Measurements from ENCODE around the gene HMX1.

Gene HMX1

DNA sequence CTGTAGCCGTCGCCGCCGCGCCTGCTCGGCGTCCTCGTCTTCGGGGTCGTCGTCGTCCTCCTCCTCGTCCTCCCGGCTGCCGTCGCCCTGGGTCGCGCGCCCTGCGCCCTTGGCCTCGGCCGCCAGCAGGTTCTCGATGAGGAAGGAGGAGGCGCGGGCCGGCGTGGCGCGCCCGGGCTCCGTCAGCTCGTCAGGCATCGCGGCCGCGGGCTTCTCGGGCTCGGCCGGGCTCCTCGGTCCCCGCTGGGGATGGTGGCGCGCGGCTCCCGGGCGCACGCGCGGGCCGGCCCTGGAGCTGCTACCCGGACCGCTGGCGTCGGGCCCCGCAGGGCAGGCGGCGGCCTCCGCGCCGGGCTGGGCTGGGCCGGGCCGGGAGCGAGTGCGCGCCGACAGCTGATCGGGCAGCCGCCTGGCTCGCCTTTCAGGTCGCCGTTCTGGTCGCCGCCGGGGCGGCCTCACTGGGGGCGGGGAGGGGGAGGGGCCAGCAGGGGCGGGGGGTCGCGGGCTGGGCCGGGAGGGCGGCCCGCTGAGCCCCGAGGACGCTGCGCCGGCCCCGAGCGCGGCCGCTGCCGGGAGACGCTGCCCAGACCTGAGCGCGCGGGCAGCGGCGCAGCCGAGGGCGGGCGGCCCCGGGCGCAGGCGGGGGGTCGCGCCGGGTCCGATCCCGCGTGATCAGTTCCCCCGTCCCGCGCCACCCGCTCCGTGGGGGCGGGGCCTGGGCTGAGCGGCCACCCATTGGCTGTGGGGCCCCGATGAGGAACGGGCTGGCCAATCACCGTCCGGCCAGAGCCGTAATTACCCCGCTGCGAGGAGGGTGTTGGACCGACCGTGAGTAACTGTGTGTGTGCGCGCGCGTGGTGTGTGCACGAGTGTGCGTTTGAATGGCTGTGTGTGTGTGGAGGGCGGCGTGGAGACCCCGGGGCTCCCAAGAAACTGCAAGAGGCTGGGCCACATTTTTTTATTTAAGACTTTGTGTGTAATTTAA, at the start of gene HMX1:
Gene HMX1, minus strand, starts transcription at position 423 of the 985 bp plus-strand sequence. Its CDS starts 225 bp downstream, at position 198.
- DNase-seq: no peak

GRCh38 chr4:8920969-8921368, 49.3 kb upstream of the HMX1 start:
- no peak for DNase-seq

DNA sequence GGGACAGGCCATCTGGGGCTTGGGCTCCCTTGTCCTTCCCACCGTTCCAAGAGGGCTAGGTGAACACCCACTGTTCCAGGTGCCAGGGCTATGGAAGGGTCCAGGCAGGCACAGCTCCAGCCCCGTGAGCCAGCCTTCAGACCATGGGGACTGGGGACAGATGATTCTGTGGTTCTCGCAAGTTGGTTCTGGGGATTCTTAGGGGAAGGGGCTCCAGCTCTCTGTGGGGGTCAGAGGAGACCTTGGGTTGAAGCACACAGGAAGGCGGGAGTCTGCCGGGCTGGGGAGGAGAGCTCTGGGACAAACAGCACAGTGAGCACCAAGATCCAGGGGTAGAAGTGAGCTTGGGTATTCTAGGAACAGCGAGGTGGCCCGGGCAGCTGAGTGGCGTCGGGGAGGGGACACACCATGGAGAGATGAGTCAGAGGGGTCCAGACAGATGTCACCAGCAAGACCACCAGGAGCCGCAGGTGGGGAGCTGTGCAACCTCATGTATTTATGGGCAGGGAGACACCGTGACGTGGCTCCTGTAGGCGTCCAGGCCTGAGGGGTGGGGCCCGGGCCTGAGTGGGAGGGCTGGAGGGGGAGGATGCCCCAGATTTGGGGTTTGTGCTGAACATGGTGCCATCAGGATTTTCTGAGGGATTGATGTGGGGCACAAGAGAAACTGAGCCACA, 48.8 kb upstream of the HMX1 start:
- no peak for DNase-seq

GRCh38 chr4:8919651-8920288, 48.1 kb upstream of the HMX1 start:
- DNase-seq: no peak

GRCh38 chr4:8917868-8918783, 46.5 kb upstream of the HMX1 start:
- no peak for DNase-seq

- DNase-seq: no peak
Observed at GRCh38 chr4:8917321-8917811, 45.7 kb upstream of the HMX1 start.

DNA sequence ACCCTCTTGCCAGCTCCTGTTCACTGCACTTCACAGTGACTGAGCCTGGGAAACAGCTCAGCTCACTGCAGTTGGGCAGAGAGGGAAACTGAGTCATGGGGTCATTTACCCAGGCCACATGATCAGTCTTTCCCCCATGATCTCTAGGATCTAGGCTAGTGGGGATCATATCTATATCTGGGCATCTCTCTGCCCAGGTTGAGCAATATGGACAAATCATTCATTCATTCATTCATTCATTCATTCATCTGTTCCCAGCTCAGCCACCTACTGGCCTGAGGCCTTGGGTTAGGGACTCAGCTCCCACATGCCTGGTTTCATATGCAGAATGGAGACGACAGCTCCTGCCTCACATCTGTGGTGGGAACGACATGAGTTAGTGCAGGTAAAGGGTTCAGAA, 45.3 kb upstream of the HMX1 start:
- DNase-seq: no peak

- DNase-seq: no peak
Observed at GRCh38 chr4:8916351-8916885, 44.8 kb upstream of the HMX1 start.

DNA sequence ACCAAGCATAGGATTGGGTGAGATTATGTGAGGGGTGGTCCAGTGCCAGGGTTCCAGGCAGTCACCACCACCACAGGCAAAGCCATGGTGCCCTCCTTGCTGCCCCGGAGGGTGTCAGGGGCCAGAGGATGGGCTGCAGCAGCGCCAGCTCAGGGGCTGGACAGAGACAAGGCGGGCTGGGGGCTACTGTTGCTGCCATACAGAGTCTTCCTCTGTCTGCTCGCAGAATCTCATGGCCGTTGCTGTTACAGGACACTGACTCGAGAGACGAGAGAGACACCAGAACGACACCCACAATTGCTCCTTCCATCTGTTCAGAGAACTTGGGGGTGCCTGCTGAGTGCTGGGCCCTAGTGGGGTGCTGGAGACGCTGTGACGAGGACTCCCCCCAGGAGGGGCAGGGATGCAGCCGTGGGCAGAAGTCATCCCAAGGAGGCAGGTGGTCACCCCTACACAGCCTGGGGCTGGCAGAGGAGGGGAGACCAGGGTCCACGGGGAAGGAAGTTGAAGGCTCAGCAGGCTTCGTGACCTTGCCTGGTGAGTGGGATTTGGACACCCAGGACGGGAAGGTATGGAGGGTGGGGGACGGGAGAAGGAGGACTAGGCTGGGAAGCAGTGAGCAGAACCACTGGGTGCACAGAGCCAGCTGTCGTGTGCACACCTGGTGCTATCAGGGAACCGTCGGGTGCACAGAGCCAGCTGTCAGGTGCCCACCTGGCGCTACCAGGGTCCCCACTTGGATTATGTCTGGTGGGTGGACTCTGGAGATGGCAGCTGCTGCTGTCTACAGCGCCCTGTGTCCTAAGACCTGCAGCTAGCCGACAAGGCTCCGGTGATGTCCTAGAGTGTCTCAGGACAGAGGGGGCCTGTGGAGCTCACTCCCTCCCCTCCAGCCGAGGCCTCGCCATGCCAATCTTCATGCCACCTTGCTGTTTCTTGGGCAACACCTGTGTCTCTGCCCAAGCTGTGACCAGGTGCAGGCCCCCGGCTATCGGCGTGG, 43.9 kb upstream of the HMX1 start:
- no peak for DNase-seq

DNA sequence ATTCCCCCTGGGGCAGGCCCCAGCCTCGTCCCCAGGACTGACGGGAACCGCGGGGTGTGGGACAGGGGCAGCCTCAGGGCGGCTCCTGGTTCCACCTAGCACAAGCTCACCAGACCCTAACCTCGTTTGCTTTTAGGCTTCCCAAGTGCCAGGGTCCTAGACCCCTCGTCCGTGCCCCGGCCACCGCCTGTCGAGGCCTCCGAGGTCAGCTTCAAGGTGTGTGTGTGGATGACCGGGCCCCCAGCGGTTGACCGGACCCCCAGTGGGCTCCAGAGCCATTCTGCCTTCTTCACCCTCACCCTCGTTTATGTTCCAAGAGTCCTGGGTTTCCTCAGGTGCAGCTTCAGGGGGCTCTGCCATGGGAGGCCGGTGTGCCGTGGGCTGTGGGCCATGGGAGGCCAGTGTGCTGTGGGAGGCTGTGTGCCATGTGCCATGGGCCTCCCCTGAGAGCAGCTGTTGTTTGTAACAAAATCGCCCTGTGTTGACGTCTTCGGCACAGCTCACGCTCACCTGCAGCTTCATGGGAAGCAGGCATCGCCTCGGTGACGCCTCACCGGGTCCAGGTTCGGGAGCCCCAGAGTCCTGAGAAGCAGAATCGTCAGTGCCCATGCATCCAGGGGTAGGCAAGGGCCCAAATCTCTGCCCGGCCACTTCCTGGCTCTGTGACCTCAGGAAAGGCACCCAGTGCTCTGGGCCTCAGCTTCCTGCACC, 43.0 kb upstream of the HMX1 start:
- no peak for DNase-seq

- no peak for DNase-seq
Observed at GRCh38 chr4:8913858-8914460, 42.3 kb upstream of the HMX1 start.

GRCh38 chr4:8913121-8913857, 41.6 kb upstream of the HMX1 start:
- no peak for DNase-seq

- no peak for DNase-seq
Observed at GRCh38 chr4:8912506-8912905, 40.9 kb upstream of the HMX1 start.

- DNase-seq: no peak
Observed at GRCh38 chr4:8912089-8912455, 40.4 kb upstream of the HMX1 start.

DNA sequence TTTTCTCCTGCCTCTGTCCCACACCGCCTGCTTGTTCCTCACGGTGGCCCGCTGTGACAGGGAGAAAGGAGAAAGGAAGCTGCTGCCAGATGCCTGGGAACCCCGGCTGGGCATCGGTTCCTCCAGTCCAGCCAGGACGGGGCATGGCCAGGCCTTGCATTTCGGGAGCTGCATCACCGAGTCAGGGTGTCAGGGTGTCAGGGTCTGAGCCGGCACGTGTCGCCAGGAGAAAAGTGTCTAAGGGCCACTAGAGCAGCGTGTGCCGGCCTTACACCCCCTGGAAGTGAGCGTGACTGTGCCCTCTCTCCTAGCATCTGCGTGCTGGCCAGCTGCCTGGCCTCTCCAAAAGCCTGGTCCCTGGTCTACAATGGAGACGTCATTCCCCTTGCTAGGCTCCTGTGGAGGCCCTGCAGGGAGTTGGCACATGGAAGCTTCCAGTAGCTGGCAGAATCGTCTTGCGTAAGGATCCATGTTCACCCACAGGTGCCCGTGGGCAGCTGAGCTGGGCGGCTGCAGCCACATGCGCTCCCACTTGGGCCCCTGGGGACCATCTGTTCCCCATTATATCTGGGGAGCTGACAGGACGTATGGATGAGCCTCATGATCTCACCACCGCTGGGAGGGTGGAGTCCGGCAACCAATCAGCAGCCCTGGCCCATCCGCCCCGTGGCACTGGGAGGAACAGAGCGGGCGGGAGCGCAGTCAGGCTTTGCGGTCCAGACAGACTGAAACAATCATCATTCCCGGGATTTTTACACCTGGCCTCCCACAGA, 39.9 kb upstream of the HMX1 start:
- no peak for DNase-seq

- no peak for DNase-seq
Observed at GRCh38 chr4:8910822-8911315, 39.2 kb upstream of the HMX1 start.

DNA sequence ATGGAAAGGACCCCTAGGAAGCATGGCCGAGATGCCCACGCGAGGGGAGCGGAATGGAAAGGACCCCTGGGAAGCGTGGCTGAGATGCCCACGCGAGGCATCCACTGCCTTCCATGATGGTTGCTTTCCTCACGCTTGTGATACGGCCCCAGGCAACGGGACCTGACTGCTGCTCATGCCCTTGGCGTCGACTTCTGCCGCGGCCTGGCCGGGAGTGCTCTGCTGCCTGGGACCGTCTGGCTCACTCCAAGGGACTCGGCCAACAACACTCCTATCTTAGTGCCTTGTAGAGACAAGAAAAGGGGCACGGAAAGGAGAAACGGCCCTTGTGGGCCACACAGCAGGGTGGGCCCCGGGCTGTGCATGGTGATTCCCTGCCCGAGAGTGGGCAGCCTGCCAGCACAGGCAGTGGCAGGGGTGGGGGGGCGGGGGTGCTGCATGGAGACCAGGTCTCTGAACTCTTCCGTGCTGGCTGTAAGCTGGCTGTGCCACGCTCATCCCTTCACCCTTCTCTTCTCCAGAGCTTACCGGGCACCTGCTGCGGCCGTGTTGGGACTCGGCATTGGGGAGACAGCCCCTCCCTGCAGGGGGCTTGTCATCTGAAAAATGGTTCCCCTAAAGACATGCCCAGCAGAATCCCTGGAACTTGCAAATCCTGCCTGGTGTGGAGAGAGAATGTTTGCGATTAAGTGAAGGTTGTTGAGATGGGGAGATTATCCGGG, 38.6 kb upstream of the HMX1 start:
- no peak for DNase-seq
